IPS-15b (cell line): ENCODE results near the gene IL1A.

Experiments used
- H3K27me3 ChIP-seq: one replicate; pipeline ENCODE4 v1.6.1; 2013; ENCODE audit warnings: low read length; ENCODE audit not compliant: control insufficient read depth, insufficient read depth
- H3K36me3 ChIP-seq: one replicate; pipeline ENCODE4 v1.6.1; 2013; ENCODE audit warnings: low read length; ENCODE audit not compliant: control insufficient read depth, insufficient read depth
- H3K4me1 ChIP-seq: one replicate; pipeline ENCODE4 v1.6.1; 2013; ENCODE audit warnings: mild to moderate bottlenecking, low read length; ENCODE audit not compliant: control insufficient read depth, insufficient read depth
- H3K4me3 ChIP-seq: one replicate; pipeline ENCODE4 v1.5.1; 2013; ENCODE audit warnings: low read depth, low read length
- H3K9ac ChIP-seq: one replicate; pipeline ENCODE4 v1.6.1; 2013; ENCODE audit warnings: low read depth, mild to moderate bottlenecking, low read length
- H3K9me3 ChIP-seq: one replicate; pipeline ENCODE4 v1.6.1; 2013; ENCODE audit warnings: mild to moderate bottlenecking, low read length; ENCODE audit not compliant: control insufficient read depth, insufficient read depth

IL1A gene

DNA sequence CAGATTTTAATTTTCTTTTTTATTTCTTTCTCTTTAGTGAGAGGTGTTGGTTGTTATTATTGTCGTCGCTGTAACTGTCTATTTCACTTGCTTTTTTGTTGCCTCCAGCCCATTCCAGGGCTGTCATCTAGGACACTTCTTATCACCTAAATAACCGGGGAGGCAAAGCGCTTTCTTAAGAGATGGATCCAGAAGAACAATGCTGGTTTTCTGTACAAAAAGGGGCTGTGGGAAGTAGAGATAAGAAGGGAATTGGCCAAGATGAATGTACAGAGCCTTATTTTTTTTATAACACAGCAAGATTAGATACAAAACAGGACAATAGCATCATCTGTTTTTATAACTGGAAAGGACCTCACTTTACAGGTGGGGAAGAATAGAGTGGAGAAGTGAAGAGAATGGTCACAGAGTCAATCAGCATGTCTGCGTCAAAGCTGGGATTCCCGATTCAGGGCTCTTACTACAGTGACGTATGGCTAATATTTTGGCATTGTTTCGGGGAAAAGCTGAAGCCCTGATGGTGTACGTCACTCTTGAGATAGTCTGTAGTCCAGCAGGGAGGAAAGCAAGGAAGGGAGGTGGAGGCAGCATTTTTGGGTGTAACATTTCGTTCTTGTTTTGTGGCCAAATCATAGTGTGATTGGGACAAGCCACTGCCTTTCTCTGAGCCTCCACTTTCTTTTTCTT lies 29.1 kb upstream of the IL1A start:
- Histone ChIP-seq H3K9ac (no peak overlapping the region), H3K27me3 (no peaks in the 10 kb centered on the region), H3K36me3 (no peaks in the 10 kb centered on the region), H3K4me1 (peaks cover 20% of the 10 kb centered on the region), H3K4me3 (no peak overlapping the region), H3K9me3 (no peaks in the 10 kb centered on the region)

DNA sequence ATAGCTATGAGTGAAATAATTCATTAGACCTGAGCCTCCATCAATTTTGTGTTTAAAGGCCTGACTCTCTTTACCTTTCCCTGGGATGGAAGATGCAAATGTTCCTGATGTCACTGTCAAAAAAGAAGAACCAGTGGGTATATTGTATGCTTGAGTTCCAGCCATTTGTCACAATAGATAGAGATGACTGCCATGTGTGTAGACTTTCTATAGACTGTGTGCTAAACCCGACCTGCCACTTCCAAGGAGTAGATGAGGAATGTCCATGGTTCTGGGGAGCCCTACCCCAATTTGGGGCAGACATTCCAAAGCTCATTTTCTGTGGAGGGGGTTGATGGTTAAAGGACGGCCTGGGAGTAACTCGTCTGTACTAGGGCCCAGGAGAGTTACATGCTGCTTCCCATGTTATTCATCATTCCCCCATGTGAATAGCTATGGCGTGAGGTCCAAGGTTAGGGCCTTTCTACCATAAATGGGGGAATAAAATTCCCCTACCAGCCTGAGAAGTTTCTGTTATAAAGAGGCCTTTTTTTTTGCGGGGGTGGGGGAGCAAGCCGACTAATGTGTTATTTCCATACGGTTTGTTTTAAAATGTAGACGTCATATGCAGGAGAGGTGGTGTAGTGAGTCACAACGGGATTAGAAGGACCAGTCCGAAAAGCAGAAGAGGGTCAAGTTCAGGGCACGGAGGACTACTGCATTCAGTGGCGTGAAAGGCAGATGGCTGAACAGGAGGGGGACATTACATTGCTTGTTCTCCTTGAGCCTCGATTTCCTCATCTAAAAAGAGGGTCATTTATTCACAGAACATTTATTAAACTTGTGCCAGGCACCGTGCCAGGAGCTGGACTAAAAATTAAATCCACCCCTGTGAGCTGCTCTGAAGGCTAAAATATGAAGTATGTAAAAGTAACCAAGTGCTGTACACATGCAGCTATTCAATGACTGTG lies 28.3 kb upstream of the IL1A start:
- H3K36me3 ChIP-seq: no peaks in the 10 kb centered on the region
- H3K4me1 ChIP-seq: peaks cover 16% of the 10 kb centered on the region
- no peak overlapping the region for H3K4me3 ChIP-seq
- no peak overlapping the region for H3K9ac ChIP-seq
- no peaks in the 10 kb centered on the region for H3K9me3 ChIP-seq
- H3K27me3 ChIP-seq: no peaks in the 10 kb centered on the region

DNA sequence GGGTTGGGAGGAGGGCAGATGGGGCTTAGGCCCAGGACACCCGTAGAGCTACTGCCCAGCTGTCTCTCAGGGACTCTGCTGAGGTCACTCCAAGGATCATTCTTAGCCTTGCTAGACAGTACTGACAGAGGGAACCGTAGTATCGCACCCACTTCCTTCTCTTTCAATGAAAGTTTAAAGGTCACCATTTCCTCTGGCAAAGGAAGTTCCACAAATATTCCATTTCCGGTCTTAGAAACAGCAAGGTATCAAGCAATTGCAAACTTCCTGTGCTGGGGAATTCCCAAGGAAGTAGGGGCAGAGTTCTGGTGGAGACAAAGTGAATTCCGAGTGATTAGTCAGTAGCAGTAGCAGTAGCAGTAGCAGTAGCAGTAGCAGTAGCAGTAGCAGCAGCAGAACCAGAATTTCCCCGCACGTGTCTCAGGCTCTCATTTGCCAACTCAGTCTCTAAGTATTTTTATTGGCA lies 27.6 kb upstream of the IL1A start:
- H3K9ac ChIP-seq: no peak overlapping the region
- no peaks in the 10 kb centered on the region for H3K27me3 ChIP-seq
- no peaks in the 10 kb centered on the region for H3K9me3 ChIP-seq
- H3K4me1 ChIP-seq: peaks cover 14% of the 10 kb centered on the region
- H3K4me3 ChIP-seq: no peak overlapping the region
- no peaks in the 10 kb centered on the region for H3K36me3 ChIP-seq

DNA sequence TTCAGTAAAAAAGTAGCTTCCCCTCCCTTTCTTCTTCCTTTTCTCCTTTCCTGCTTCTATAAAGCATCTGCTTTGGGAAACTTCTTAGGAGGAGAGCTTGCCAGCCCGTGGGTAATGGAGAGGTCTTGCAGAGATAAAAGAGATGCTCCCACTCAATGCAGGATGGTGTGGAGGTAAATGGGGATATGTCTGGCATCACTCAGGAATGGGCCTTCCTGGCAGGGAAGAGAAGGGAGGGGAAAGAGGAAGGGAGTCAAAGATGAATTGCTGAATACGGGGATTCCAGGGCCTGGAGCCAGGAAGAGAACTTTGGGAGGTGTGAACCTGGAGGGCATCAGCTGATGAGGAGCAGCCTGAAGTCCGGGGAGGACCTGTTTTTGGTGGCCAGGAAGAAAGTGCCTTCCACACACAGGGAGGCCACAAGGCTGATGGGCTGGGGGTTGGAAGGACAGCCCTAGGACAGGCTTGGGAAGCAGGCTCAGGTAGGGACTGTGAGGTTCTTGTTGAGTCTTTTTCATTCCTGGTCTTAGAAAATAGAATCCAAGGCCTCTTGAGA lies 27.1 kb upstream of the IL1A start:
- H3K9me3 ChIP-seq: no peaks in the 10 kb centered on the region
- H3K27me3 ChIP-seq: no peaks in the 10 kb centered on the region
- no peak overlapping the region for H3K4me3 ChIP-seq
- no peaks in the 10 kb centered on the region for H3K36me3 ChIP-seq
- H3K4me1 ChIP-seq: peaks cover 14% of the 10 kb centered on the region
- H3K9ac ChIP-seq: no peak overlapping the region

DNA sequence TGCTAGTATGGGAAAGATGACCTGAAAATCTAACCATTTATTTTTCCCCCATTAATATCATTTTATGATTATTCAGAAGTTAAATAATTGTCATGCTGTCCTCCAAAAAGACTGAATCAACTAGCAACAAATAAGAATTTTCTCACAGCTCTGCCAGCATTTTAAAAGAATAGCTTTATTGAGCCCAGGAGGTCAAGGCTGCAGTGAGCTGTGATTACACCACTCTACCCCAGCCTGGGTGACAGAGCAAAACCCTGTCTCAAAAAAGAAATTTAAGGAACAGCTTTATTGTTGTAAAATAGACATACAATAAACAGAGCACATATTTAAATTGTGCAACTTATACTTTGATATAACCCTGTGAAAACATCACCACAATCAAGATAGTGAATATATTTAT lies 24.8 kb upstream of the IL1A start:
- Histone ChIP-seq H3K4me1 (peaks cover 11% of the 10 kb centered on the region), H3K9me3 (no peaks in the 10 kb centered on the region), H3K9ac (no peak overlapping the region), H3K27me3 (no peaks in the 10 kb centered on the region), H3K36me3 (no peaks in the 10 kb centered on the region), H3K4me3 (no peak overlapping the region)

DNA sequence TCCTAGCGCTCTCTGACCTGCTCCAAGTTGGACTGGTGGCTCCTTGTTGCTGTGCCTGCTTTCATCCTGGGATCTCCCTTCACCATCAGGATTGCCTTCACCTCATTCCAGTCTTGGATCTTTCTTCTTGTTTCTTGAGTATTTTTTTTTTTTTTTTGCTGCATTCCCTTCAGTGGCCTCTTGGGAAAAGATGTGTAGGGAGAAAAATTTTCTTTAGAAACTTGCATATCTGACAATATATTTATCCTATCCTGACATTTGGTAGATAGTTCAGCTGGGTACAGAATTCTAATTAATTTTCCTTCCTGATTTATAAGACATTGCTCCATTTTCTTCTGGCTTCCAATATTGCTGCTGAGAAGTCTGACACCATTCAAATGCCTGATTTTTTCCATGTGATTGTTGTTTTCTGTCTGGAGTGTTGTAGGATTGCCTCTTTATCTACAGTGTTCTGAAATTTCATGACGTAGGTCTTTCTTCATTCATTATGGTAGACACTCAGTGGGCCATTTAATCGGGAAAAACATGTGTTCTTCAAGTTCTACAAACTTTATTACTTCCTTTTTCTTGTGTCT lies 23.0 kb upstream of the IL1A start:
- no peaks in the 10 kb centered on the region for H3K36me3 ChIP-seq
- H3K27me3 ChIP-seq: no peaks in the 10 kb centered on the region
- no peaks in the 10 kb centered on the region for H3K4me1 ChIP-seq
- no peak overlapping the region for H3K9ac ChIP-seq
- H3K9me3 ChIP-seq: no peaks in the 10 kb centered on the region
- H3K4me3 ChIP-seq: no peak overlapping the region

DNA sequence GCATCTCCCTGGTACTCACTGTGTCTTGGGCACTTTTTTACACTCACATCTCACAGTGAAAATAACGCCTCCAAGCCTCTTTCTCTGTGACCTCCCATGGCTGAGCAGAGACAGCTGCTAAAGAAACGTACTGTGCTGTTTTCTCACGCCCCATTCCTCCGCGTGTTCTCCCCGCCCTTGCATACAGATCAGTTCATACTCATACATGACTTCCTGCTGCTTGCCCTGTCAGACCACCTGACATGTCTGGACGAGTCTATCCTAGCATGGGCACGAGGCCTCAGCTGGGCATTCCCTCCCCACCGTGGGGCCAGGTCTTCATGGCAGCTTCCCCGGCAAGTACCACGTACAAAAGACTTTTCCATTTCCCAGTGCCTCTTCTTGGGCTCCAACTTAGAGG lies 21.2 kb upstream of the IL1A start:
- Histone ChIP-seq H3K27me3 (no peaks in the 10 kb centered on the region), H3K4me3 (no peak overlapping the region), H3K4me1 (no peaks in the 10 kb centered on the region), H3K9ac (no peak overlapping the region), H3K9me3 (no peaks in the 10 kb centered on the region), H3K36me3 (no peaks in the 10 kb centered on the region)

DNA sequence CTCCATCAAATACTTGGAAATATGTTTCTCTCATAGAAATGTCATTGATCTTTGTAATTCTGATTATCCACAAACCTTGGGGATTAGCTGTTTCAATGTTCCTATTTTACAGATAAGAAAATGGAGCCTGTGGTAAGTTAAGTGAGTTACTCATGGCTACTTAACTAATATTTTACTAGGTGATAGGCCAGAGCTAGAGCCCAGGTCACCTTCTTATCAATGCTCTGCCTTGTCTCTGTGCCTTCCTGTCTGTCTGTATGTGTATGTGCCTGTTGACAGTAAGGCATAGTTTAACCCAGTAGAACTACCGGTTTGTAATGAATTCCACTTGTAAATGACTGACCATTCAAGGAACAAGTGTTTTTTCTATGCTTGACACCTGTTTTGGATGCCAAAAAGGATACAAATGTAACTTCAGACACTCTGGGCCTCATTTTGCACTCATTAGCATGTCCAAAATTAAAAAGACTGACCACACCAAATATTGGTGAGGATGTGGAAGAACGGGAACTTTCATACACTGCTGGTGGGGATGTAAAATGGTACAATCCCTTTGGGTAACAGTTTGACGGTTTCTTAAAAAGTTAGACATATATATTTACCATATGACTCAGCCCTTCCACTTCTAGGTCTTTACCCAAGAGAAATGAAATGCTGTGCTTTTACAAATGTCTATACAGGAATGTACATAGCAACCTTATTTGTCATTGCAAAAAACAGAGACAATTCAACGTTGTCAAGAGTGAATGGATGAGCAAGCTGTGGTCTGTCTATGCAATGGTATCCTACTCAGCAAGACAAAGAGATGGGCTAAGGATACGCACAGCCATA lies 19.6 kb upstream of the IL1A start:
- H3K9me3 ChIP-seq: no peaks in the 10 kb centered on the region
- H3K9ac ChIP-seq: no peak overlapping the region
- H3K36me3 ChIP-seq: no peaks in the 10 kb centered on the region
- no peaks in the 10 kb centered on the region for H3K27me3 ChIP-seq
- no peaks in the 10 kb centered on the region for H3K4me1 ChIP-seq
- no peak overlapping the region for H3K4me3 ChIP-seq

DNA sequence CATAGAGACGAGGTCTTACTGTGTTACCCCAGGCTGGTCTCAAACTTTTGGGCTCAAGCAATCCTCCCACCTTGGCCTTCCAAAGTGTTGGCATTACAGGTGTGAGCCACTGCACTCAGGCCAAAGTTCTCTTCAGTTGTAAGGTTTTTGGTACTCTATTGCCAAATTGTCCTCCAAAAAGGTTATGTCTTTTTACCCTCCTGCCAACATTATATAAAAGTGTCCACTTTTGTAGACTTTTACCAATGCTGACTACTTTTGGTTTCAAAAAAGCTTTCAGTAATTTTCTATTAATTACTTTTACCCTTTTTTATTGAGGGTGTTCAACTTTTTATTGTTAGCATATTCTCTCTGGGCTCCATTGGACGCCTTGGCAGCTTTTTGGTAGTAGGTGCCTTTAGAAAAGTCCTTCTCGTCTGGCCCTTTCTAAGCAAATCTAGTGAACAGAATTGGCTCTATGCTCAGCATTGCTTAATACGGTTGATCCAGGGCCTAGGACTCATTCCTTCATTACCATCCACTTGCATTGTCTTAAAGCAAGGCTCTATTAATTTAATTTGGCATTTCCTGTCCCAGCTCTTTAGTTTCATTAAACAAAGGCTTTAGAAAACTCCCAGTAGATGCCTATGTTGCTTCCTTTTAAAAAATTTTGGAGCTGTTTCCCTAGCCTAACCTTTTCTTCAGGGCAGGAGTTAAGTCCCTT lies 16.7 kb upstream of the IL1A start:
- Histone ChIP-seq H3K4me3 (no peak overlapping the region), H3K9me3 (no peaks in the 10 kb centered on the region), H3K36me3 (no peaks in the 10 kb centered on the region), H3K27me3 (no peaks in the 10 kb centered on the region), H3K9ac (no peak overlapping the region), H3K4me1 (no peaks in the 10 kb centered on the region)

DNA sequence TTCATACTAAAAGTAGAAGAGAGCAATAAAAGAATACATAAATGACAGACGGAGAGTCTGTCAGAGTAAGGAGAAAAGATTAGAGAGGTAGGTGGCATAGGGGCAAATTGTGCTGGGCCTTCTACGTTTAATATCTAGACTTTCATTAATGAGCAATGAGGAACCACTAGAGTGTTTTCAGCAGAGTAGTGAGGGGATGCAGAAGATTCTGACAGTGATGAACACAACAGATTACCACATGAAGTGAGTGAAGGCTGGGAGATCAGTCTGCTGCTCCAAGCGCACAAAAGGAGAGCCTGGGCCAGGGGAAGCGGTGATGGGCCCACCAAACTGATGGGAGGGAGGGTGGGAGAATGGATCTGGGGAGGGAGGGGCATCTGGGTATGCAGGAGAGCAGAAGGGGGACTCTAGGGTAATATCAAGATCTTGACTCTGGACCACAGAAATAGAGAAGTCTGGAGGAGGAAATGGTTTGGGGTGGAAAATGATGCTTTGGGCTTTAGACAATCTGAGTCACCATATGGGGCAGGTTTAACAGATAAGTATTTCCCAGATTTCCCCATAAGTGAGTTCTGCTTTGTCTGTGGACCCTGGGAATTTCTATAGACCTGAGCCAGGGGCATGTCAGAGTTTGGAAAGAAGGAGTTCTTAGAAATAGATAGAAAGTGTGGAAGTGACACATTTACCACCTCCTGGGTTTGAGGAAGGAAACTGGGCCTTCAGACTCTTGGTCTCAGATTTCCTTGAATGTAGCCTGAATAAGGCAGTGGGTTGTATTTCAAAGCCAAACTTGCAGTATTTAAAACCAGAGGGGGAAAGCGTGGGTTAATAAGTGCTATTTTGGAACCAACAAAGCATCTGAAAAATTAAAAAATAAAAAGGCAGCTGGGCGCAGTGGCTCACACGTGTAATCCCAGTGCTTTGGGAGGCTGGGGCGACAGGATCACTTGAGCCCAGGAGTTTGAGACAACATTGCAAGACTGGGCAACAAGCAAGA lies 15.0 kb upstream of the IL1A start:
- no peaks in the 10 kb centered on the region for H3K9me3 ChIP-seq
- no peak overlapping the region for H3K9ac ChIP-seq
- H3K27me3 ChIP-seq: peaks cover 4% of the 10 kb centered on the region
- no peaks in the 10 kb centered on the region for H3K4me1 ChIP-seq
- no peaks in the 10 kb centered on the region for H3K36me3 ChIP-seq
- H3K4me3 ChIP-seq: no peak overlapping the region
